ENCODE measurements around the gene ZSCAN22.
"Not testable (repeated sequence)": the region's sequence is repeated elsewhere in the genome, so short reads cannot be mapped to it uniquely, and the experiment has no call there.

Gene ZSCAN22

GRCh38 chr19:58368561-58369360, 42.0 kb downstream of the ZSCAN22 start:
- DNase-seq (ENCODE audit: extremely low read depth in 1 of 2, low read depth in 1 of 2), result no peak

- no peak for DNase-seq (ENCODE audit: extremely low read depth in 1 of 2, low read depth in 1 of 2)
Measured at GRCh38 chr19:58372311-58373133, 45.7 kb downstream of the ZSCAN22 start.

DNA sequence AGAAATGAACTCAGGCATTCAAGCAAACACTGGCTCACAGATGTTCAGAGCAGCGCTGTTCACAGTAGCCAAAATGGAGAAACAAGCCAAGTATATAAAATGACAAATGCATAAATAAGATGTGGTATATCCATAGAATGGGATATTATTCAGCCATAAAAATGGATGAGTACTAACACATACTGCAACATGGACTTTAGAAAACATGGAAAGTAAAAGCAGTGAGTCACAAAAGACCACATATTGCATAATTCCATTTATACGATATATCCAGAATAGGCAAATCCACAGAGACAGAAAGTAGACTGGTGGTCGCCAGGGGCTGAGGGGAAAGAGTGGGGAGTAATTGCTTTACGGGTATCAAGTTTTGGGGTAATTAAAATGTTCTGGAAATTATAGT, 47.4 kb downstream of the ZSCAN22 start:
- no peak for DNase-seq (ENCODE audit: extremely low read depth in 1 of 2, low read depth in 1 of 2)

DNA sequence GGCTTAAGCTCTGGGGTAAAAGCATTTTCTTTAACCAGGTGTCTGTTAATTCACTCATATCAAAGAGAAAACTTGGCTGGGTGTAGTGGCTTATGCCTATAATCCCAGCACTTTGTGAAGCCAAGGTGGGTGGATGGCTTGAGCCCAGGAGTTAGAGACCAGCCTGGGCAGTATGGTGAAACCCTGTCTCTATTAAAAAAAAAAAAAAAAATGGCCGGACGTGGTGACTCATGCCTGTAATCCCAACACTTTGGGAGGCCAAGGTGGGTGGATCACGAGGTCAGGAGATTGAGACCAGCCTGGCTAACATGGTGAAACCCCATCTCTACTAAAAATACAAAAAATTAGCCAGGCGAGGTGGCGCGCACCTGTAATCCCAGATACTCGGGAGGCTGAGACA, 49.9 kb downstream of the ZSCAN22 start:
- not testable (repeated sequence) for DNase-seq (ENCODE audit: extremely low read depth in 1 of 2, low read depth in 1 of 2)

DNA sequence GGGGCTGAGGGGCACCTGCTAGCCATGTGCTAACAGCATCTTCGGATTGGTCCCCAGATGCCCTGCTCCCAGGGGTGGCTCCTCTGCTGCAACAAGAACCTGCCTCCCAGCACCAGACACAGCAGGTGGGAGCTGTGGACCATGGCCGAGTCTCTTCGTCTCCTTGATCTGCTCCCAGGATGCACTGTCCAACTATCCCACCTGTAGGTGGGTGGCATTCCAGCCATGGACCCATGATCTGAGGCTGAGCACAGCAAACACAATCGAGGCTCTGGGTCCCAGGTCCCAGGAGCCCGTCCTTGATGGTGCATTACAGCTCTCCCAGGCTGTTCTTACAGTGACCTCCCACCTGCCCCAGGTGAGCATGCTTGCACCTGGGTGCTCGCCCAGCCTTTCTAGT, 52.5 kb downstream of the ZSCAN22 start:
- DNase-seq (ENCODE audit: extremely low read depth in 1 of 2, low read depth in 1 of 2), result no peak

- DNase-seq (ENCODE audit: extremely low read depth in 1 of 2, low read depth in 1 of 2), result no peak
Measured at GRCh38 chr19:58380037-58380661, 53.4 kb downstream of the ZSCAN22 start.

DNA sequence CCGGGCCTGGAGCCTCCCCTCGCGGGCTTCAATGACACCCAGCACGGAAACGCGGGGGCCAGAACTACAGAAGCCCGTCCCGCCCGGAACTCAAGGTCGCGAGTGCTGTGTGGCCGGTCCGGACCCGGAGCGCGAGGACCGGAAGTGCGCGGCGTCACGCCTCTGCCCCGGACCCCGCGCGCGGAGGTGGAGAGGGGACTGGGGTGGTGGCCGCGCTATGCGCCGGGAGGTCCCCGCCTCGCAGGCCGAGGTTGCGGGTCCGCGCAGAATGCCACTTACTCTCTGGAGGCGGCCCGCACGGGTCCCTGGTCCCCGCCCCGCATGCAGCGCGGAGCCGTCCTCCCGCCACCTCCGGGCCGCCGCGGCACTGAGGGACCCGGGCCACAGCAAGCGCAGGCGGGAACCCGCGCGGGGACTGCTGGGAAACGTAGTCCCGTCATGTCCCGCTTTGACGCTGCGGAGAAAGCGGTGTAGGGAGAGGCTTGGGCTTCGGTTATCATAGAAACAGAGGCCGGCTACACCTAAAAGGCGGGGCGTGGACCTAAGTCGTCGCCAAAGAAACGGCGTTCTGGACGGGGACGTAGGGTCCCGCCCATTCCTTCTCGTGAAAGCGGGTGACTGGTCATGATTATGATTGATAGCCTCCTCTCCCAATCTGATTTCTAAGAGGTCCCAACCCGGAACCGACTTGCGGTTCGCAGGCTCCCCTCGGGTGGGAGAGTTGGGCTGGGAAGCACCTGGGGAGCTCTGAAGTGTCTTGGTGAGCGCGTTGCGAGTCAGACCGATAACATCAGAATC, 54.1 kb downstream of the ZSCAN22 start, which contains the start of gene ZNF837:
ZNF837 (minus strand) TSS at position 369 of the 798 bp plus-strand sequence. CDS start 11,698 bp downstream, outside the sequence.
- DNase-seq (ENCODE audit: extremely low read depth in 1 of 2, low read depth in 1 of 2), result peak; percentile 92 to 99

GRCh38 chr19:58381460-58382212, 54.8 kb downstream of the ZSCAN22 start:
- no peak for DNase-seq (ENCODE audit: extremely low read depth in 1 of 2, low read depth in 1 of 2)

DNA sequence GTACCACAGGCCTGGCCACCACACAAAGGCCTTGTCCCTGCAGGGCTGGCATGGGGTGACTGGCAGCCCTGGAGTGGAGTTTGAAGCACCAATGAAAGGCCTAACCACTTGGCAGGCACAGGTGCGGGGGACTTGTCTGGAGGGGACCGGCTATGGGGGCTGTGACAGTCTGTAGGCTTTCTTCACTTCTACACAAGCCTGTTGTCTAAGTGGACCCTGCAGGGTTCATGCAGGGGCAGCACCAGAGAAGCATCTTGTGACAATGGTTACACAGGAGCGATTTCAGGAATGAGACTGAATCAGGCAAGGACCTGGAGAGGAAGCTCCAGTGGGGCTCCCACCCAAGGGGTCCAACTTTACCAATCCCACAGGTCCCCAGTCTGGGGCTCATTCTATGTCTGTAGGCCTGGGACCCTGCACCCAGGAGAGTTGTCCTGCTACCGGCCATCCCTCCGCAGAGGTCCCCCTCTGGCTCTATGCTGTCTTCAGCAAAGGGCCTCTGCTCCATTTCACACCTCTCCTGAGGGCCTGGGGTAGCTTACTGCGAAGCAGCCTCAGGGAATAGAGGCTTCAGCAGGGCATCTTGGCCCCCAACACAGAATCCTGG, 56.3 kb downstream of the ZSCAN22 start:
- no peak for DNase-seq (ENCODE audit: extremely low read depth in 1 of 2, low read depth in 1 of 2)

DNA sequence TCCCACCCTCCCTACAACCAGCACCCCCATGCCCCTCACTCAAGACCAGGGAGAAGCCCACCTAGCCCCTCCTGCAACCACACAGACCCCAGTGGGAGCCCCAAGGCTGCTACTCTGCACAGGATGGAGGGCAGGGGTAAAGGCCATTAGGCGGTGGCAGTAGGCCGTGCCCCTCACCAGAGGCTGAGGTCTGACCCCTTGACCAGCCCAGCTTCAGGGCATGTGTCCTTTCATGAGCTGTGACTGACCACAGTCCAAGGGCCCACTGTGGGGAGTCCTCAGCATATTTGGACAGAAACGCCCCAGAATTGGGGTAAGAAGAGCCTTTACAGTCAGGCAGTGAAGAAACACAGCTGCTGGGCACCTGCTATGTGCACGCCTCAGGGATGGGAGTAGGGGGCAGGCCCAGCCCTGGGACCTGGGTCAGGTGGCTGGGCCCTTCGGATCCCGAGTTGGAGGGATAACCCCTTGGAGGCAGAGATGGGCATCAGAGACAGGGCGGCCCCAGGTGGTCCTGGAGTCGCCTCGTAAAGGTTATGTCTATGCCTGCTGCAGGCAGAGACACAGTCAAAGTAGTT, 58.6 kb downstream of the ZSCAN22 start:
- no peak for DNase-seq (ENCODE audit: extremely low read depth in 1 of 2, low read depth in 1 of 2)

- DNase-seq (ENCODE audit: extremely low read depth in 1 of 2, low read depth in 1 of 2), result no peak
Measured at GRCh38 chr19:58385891-58386575, 59.2 kb downstream of the ZSCAN22 start.

DNA sequence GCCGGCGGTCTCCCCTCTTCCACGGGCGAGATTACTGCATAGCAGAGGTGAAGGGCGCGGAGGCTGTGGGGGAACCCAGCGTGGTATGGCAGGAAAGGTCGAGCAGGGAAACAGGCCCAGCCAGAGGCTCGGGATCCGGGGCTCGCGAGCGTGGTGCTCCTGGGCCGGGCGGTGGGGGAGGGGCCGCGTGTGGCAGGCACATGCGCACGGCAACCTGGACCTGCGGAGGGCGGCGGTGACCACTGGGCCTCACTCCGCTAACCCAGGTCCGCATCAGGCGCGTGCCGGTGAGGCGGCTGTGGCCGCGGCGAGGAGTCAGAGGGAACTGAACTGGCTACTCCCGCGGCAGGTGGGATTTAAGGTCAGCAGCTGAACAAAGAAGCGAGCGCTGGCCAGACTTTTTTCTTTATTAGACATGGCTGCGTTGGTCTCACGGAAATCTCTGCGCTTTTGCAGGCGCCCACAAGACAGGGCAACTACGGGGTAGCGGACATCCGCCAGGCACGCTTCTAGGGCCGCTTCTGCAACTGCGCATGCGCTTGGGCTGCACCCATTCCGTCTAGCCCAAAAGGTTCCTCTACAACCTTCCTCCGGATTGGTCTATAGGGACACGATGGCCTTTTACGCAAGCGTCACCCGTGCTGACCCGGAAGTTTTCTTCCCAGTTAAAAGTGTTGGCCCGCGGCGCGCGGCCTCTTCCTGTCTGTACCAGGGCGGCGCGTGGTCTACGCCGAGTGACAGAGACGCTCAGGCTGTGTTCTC, 60.0 kb downstream of the ZSCAN22 start, which contains the start of gene RPS5:
RPS5 (plus strand) TSS at position 694 of the 762 bp plus-strand sequence. CDS start 869 bp downstream, outside the sequence.
- DNase-seq (ENCODE audit: extremely low read depth in 1 of 2, low read depth in 1 of 2), result peak; percentile 84 to 95

DNA sequence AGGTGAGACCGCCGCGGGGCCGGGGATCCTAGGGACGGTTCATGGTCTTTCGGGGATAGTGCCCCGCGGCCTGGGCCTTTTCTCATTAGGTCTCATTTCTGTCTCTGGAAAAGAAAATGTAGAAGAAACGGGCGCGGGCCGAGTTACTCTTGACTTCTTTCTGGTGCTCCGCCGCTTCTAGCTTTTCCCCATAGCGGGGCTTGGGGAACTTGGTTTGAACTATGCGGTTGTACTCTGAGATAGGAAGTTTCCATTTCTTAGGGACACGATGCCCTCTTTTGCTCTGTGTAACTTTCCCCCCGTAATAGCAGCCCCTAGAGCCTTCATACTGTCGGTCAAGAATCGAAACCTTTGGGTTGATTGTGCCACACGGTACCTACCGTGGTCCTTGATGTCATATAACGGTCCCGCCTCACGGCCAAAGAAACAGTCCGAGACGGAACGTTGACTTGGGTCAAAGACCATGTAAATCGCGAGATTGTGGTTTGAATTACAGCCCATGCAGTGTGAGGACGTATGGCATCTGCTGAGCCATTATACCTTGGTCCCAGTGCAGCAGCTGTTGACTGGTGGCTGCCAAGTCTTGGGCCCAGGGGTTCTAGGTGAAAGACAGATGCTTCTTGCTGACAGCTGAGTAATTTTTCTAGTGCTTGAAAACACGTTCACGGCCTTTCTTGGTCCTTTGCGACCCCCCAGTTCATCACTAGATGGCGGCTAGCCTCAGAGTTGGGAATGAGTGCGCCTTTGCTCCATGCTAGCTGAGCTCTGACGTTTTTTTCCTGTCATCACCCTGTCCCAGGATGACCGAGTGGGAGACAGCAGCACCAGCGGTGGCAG, 60.8 kb downstream of the ZSCAN22 start:
- DNase-seq (ENCODE audit: extremely low read depth in 1 of 2, low read depth in 1 of 2), result no peak

- DNase-seq (ENCODE audit: extremely low read depth in 1 of 2, low read depth in 1 of 2), result no peak
Measured at GRCh38 chr19:58388175-58388526, 61.4 kb downstream of the ZSCAN22 start.

Data from stimulated activated CD8-positive, alpha-beta memory T cell treated with anti-CD3 and anti-CD28 coated beads, Interleukin-7, amount 100 ng/mL, for 48 hours (primary cell).